ENCODE measurements around the gene RAB13. TPM values are rescaled to one million over a fixed set of nuclear protein-coding genes. Genes with fewer than 3 reads are reported as not detected.
A peak's percentile ranks its signal among the peaks of the same experiment; 100 is the strongest.

Gene RAB13
- polyA plus RNA-seq, 1 of the 3 experiments (the other 2 are of a cell fraction) = 156 TPM

- TF ChIP-seq IRF3 (IDR thresholded peaks at IDR 0.05; ENCODE audit: low read depth, low read length) (no peak), TCF12 (IDR thresholded peaks at IDR 0.05) (no peak), RCOR1 (IDR thresholded peaks at IDR 0.05; ENCODE audit: low read length) (no peak), FOXM1 (IDR thresholded peaks at IDR 0.05; ENCODE audit: low read depth) (no peak), TAF1 (IDR thresholded peaks at IDR 0.05; ENCODE audit: borderline replicate concordance, low read depth, low read length) (no peak), MXI1 (IDR thresholded peaks at IDR 0.05; ENCODE audit: low read depth, low read length) (no peak), PBX3 (IDR thresholded peaks at IDR 0.05) (no peak), CHD2 (IDR thresholded peaks at IDR 0.05; ENCODE audit: low read length, partially characterized antibody) (no peak)
These were observed 18.2 kb downstream of the RAB13 start (continued) for GRCh38 chr1:153968000-153968363.

GRCh38 chr1:153967107-153967999 lies 18.8 kb downstream of the RAB13 start, which contains the start of gene CREB3L4:
Gene CREB3L4 (plus strand): TSS chr1:153967902. CDS start chr1:153968526, 624 bp downstream.
- Histone ChIP-seq H3K9me3 (no peaks in the 10 kb centered on the region), H3F3A (replicated peaks; ENCODE audit: insufficient read depth) (peaks cover 14% of the 10 kb centered on the region), H3K9ac (peak within 1 kb of the TSS; percentile 74), H3K27me3 (ENCODE audit: insufficient read depth) (no peaks in the 10 kb centered on the region), H3K4me2 (peak within 1 kb of the TSS; percentile 95), H3K79me2 (ENCODE audit: insufficient read depth) (peaks cover 35% of the 10 kb centered on the region), H2AFZ (ENCODE audit: low read depth) (peak within 1 kb of the TSS; percentile 85), H3K4me3 (ENCODE audit: low read depth in 2 of 2, low read length in 1 of 2) (peak within 1 kb of the TSS; percentile 61 to 85), H3K36me3 (replicated peaks in 1 of 2; ENCODE audit: control insufficient read depth in 1 of 2, insufficient read depth in 2 of 2, low read length in 1 of 2) (no peaks in the 10 kb centered on the region), H3K27ac (ENCODE audit: low read depth in 2 of 2, low read length in 1 of 2) (peak within 1 kb of the TSS; percentile 77 to 87), H3K4me1 (ENCODE audit: control insufficient read depth in 1 of 2, insufficient read depth in 2 of 2, low read depth in 1 of 2, low read length in 1 of 2) (peaks cover 0 to 26% of the 10 kb centered on the region in 2 experiments; a peak in 2 of 4 replicates), H3K9me2 (no peaks in the 10 kb centered on the region), H4K20me1 (ENCODE audit: insufficient read depth) (no peaks in the 10 kb centered on the region)
- WGBS (ENCODE audit: low lambda C conversion rate) = under 1% methylated on average over 35 of the region's 60 CpGs
- peak; percentile 87 for DNase-seq
- CTCF ChIA-PET = interaction anchor here (0.6 to 7.0 kb wide), 19 partner anchors 9 to 1890 kb away, joined by 3 to 44 read pairs (median 4); partner anchors contain the start of genes CRTC2, DENND4B, GATAD2B and JTB
- POLR2A ChIA-PET = interaction anchor here (0.6 to 3.6 kb wide), 17 partner anchors 10 to 554 kb away, joined by 3 to 69 read pairs (median 5); partner anchors contain the start of genes CRTC2, DENND4B, JTB and RAB13
- no peak for TF ChIP-seq MEF2A (IDR thresholded peaks at IDR 0.05; ENCODE audit: borderline replicate concordance, low read depth)
- peak; percentile 49 for TF ChIP-seq CTCF (IDR thresholded peaks at IDR 0.05)
- peak; percentile 88 for TF ChIP-seq POLR2AphosphoS5 (IDR thresholded peaks at IDR 0.05; ENCODE audit: low read depth, low read length)
- TF ChIP-seq RCOR1 (IDR thresholded peaks at IDR 0.05; ENCODE audit: low read length) = 0 out of 2 replicates have a peak, but pooled peaks have one; percentile 35
- TF ChIP-seq PBX3 (IDR thresholded peaks at IDR 0.05) = peak; percentile 99
- no peak for TF ChIP-seq NFIC (IDR thresholded peaks at IDR 0.05; ENCODE audit: borderline replicate concordance)
- peak; percentile 98 for TF ChIP-seq MXI1 (IDR thresholded peaks at IDR 0.05; ENCODE audit: low read depth, low read length)
- TF ChIP-seq FOXM1 (IDR thresholded peaks at IDR 0.05; ENCODE audit: low read depth) = no peak
- no peak for TF ChIP-seq JUND (IDR thresholded peaks at IDR 0.05)
- no peak for TF ChIP-seq RXRA (IDR thresholded peaks at IDR 0.05; ENCODE audit: borderline replicate concordance, low read depth)
- no peak for TF ChIP-seq EZH2phosphoT487 (IDR thresholded peaks at IDR 0.05; ENCODE audit: borderline replicate concordance, low read depth)
- TF ChIP-seq FOSL2 (IDR thresholded peaks at IDR 0.05; ENCODE audit: borderline replicate concordance, low read depth) = peak; percentile 18; the same call in 1 of the 2 replicates
- TF ChIP-seq GATA2 (CRISPR knock-in tag; IDR thresholded peaks at IDR 0.05) = no peak
- TF ChIP-seq USF1 (IDR thresholded peaks at IDR 0.05; ENCODE audit: borderline replicate concordance, low read depth) = peak; percentile 94
- TF ChIP-seq GABPA (IDR thresholded peaks at IDR 0.05; ENCODE audit: low read depth) = peak; percentile 71
- no peak for TF ChIP-seq NRF1 (IDR thresholded peaks at IDR 0.05; ENCODE audit: low read depth, low read length)
- TF ChIP-seq RAD21 (IDR thresholded peaks at IDR 0.05; ENCODE audit: low read length) = peak; percentile 32; the same call in 1 of the 2 replicates
- peak; percentile 80 for TF ChIP-seq IRF3 (IDR thresholded peaks at IDR 0.05; ENCODE audit: low read depth, low read length)
- TF ChIP-seq SIN3A (IDR thresholded peaks at IDR 0.05; ENCODE audit: borderline replicate concordance, low read depth, low read length) = peak; percentile 97
- TF ChIP-seq CHD2 (IDR thresholded peaks at IDR 0.05; ENCODE audit: low read length, partially characterized antibody) = peak; percentile 67
